ENCODE results near the gene GRID1. TPM values are rescaled to one million over a fixed set of nuclear protein-coding genes. Genes with fewer than 3 reads are reported as not detected.

GRID1 gene
- total RNA-seq, 1 donor = not detected

GRCh38 chr10:86300399-86300925, 66.1 kb downstream of the GRID1 start:
- no peaks in the 10 kb centered on the region for H3K9me3 ChIP-seq (ENCODE audit: low read depth, low read length)
- H3K4me1 ChIP-seq (ENCODE audit: insufficient read depth, low read length) = no peaks in the 10 kb centered on the region
- H3K4me3 ChIP-seq (ENCODE audit: low read length) = no peak overlapping the region
- no peaks in the 10 kb centered on the region for H3K27me3 ChIP-seq (ENCODE audit: insufficient read depth, low read length)

DNA sequence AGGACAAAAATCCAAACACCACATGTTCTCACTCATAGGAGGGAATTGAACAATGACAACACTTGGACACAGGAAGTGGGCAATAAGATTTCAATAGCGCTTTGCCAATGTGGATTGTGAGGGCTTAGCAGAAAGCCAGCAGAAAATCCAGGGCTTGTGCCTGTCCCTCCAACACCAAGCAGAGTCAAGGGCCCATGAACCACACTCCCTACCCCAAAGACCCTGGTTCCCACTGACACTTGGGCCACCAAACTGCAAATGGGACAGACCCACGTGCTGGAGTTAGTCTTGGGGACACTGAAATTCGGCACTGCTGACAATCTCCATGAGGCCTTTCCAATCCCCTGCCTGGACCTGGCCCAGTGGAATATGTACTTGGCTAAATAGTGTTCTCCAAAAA, 67.0 kb downstream of the GRID1 start:
- Histone ChIP-seq H3K27me3 (ENCODE audit: insufficient read depth, low read length) (no peaks in the 10 kb centered on the region), H3K4me1 (ENCODE audit: insufficient read depth, low read length) (no peaks in the 10 kb centered on the region), H3K4me3 (ENCODE audit: low read length) (no peak overlapping the region), H3K9me3 (ENCODE audit: low read depth, low read length) (no peaks in the 10 kb centered on the region)

DNA sequence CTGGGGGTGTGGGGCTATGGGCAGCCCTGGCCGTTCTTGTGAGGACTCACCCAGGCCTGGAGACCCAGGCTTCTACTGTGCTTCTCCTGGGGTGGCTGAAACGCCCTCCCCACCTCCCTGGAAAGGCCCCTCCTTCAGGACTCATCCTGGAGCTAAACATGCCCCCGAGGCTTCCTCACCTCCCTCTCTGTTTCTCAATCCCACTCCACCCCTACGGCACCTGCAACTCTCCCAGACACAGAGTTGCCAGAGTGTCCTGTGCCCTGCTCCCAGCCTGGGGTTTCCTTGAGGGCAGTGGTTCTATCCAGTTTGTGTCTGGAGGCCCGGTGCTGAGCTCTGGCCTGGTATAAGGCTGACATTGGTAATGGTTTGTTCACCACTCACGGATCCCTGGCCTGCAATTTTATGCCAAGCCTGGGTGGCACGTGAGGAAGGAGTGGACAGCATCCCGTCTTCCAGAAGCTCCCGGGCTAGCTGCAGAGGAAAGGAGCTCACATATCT, 68.0 kb downstream of the GRID1 start:
- Histone ChIP-seq H3K27me3 (ENCODE audit: insufficient read depth, low read length) (no peaks in the 10 kb centered on the region), H3K9me3 (ENCODE audit: low read depth, low read length) (no peaks in the 10 kb centered on the region), H3K4me3 (ENCODE audit: low read length) (no peak overlapping the region), H3K4me1 (ENCODE audit: insufficient read depth, low read length) (no peaks in the 10 kb centered on the region)

DNA sequence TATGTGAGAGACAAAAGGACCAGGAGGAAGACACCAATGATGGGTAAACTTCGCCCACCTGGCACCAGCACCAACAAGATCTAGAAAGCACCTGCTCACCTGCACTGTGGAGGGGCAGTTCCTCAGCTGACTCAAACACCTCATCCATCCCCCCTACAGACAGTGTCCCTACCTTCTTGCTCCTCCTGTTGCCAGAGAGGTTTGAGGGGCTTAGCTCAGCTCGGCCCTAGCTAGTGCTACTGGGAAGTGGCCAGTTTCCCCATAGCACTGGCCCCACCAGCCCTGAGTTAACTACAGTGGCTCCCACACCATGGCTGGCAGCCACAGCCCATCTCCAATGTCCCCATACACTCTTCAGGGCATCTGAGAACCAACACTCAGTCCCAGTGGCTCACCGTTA, 70.8 kb downstream of the GRID1 start:
- no peaks in the 10 kb centered on the region for H3K4me1 ChIP-seq (ENCODE audit: insufficient read depth, low read length)
- no peaks in the 10 kb centered on the region for H3K9me3 ChIP-seq (ENCODE audit: low read depth, low read length)
- no peak overlapping the region for H3K4me3 ChIP-seq (ENCODE audit: low read length)
- no peaks in the 10 kb centered on the region for H3K27me3 ChIP-seq (ENCODE audit: insufficient read depth, low read length)

GRCh38 chr10:86295351-86295750, 71.2 kb downstream of the GRID1 start:
- Histone ChIP-seq H3K27me3 (ENCODE audit: insufficient read depth, low read length) (no peaks in the 10 kb centered on the region), H3K9me3 (ENCODE audit: low read depth, low read length) (no peaks in the 10 kb centered on the region), H3K4me3 (ENCODE audit: low read length) (no peak overlapping the region), H3K4me1 (ENCODE audit: insufficient read depth, low read length) (no peaks in the 10 kb centered on the region)

DNA sequence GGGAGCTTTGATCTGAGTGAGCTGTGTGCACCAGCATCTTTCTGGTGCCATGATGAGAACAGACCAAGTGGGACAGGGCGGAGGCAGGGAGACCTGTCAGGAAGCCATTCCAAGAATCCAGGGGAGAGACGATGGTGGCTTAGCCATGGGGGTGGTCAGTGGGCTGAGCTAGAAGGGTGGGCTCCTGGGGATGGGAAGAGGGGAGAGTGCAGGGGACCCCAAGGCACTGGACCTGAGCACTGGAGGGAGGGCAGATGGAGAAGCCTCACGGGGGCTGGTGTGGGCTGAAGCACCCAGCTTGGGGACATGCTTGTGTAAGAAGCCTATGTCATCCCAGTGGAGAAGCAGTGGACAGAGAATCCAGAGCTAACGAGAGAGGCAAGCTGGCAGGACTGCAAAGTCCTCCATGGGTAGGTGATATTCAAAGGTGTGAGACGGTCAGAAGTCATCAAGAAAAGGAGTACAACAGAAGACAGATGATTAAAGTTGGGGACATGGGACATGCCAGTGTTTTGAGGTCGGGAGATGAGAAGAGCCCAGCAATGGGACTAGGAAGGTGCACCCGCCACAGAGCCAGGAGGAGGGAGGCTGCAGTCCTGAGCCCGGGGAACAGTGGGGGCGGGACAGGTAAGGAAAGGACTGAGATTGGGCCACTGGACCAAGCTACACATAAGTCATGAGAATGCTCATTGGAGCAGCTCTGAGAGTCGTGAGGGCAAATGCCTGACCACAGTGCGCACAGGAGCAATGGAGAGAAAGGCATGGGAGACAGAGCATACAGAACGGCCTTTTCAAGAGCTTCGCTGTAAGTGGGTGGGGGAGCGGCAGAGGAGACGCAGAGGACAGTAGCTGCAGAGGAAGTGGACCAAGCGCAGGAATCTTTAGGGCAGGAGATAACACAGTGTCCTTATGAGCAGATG, 72.0 kb downstream of the GRID1 start:
- Histone ChIP-seq H3K4me1 (ENCODE audit: insufficient read depth, low read length) (no peaks in the 10 kb centered on the region), H3K4me3 (ENCODE audit: low read length) (no peak overlapping the region), H3K9me3 (ENCODE audit: low read depth, low read length) (no peaks in the 10 kb centered on the region), H3K27me3 (ENCODE audit: insufficient read depth, low read length) (no peaks in the 10 kb centered on the region)

- Histone ChIP-seq H3K4me3 (ENCODE audit: low read length) (no peak overlapping the region), H3K27me3 (ENCODE audit: insufficient read depth, low read length) (no peaks in the 10 kb centered on the region), H3K9me3 (ENCODE audit: low read depth, low read length) (no peaks in the 10 kb centered on the region), H3K4me1 (ENCODE audit: insufficient read depth, low read length) (no peaks in the 10 kb centered on the region)
Observed at GRCh38 chr10:86293396-86293791, 73.2 kb downstream of the GRID1 start.

GRCh38 chr10:86292462-86293395, 73.9 kb downstream of the GRID1 start:
- Histone ChIP-seq H3K9me3 (ENCODE audit: low read depth, low read length) (no peaks in the 10 kb centered on the region), H3K4me1 (ENCODE audit: insufficient read depth, low read length) (no peaks in the 10 kb centered on the region), H3K27me3 (ENCODE audit: insufficient read depth, low read length) (no peaks in the 10 kb centered on the region), H3K4me3 (ENCODE audit: low read length) (no peak overlapping the region)

DNA sequence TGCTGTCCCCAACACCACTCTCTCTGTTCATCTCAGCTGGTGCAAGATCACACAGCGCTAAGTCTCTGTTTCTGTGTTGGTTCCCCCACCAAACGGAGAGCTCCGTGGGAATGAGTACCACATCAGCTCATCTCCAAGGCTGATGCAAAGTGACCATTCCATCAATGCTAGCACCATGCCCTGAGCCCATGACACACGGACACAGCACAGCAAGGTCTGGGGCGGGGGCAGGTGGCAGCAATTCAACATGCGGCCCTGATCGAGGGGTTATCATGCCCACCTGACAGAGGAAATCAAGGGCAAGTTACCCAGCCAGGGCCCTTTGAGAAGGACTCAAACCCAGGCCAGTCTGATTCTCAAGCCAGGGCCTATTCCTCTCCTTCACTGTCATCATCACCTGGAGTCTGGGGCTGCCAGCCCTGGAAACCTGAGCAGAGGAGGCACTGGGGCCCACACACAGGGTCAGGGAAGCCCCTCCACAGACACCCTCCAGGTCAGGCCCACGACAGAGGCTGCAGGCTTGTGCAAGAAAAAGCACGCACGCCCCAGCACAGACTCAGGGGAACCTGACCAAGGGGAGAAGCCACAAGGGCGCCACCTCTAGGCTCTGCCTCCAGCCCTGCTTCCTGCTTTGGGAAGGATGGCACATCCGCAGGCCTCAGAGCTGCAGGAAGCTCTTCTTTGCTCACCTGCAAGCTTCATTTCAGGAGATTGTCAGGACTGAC, 74.8 kb downstream of the GRID1 start:
- no peaks in the 10 kb centered on the region for H3K27me3 ChIP-seq (ENCODE audit: insufficient read depth, low read length)
- H3K4me1 ChIP-seq (ENCODE audit: insufficient read depth, low read length) = no peaks in the 10 kb centered on the region
- no peak overlapping the region for H3K4me3 ChIP-seq (ENCODE audit: low read length)
- H3K9me3 ChIP-seq (ENCODE audit: low read depth, low read length) = no peaks in the 10 kb centered on the region

GRCh38 chr10:86290933-86291615, 75.5 kb downstream of the GRID1 start:
- Histone ChIP-seq H3K9me3 (ENCODE audit: low read depth, low read length) (no peaks in the 10 kb centered on the region), H3K27me3 (ENCODE audit: insufficient read depth, low read length) (no peaks in the 10 kb centered on the region), H3K4me1 (ENCODE audit: insufficient read depth, low read length) (no peaks in the 10 kb centered on the region)

GRCh38 chr10:86289577-86289868, 77.1 kb downstream of the GRID1 start:
- no peaks in the 10 kb centered on the region for H3K9me3 ChIP-seq (ENCODE audit: low read depth, low read length)
- H3K4me1 ChIP-seq (ENCODE audit: insufficient read depth, low read length) = no peaks in the 10 kb centered on the region
- H3K27me3 ChIP-seq (ENCODE audit: insufficient read depth, low read length) = no peaks in the 10 kb centered on the region
- H3K4me3 ChIP-seq (ENCODE audit: low read length) = no peak overlapping the region

More at GRCh38 chr10:86290933-86291615, 75.5 kb downstream of the GRID1 start:
- no peak overlapping the region for H3K4me3 ChIP-seq (ENCODE audit: low read length)

DNA sequence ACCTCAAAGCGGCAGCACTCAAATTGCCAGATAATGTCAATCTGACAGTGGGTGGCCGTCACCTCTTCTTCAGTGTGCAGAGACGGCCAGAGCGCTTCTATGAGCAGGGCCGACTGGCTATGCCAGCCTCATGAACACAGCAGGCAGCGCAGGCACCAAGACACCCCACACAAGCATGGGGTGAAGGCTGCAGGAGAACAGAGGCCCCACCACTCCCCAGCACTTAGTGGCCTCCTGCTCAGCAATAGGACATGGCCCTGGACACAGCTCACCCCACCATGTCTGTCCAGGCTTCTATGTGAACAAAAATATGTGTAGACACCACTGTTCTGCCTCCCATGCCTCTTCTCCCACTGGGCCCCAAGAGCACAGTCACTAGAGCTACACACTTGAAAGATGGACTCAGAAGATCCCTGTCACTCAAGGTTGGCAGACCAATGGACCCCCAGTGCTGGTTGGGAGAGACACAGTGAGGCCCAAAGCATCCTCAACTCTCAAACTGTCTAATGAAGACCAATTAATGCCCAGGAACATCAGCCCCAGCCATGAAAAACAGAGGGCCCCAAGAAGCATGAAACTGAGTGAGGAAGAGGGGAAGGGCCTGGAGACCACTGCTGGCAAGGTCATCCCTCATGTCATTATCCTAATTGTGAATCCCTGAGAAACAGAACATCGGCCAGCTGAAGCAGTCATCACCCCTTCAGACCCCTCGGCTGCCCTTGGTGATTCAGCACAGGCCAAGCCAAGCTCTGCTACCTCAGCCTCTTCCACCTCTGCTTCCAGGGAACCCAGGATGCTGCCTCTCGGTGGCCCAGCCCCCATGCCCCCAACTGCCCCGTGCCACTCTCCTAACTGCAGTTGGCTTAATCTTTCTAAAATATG, 77.7 kb downstream of the GRID1 start:
- Histone ChIP-seq H3K4me1 (ENCODE audit: insufficient read depth, low read length) (no peaks in the 10 kb centered on the region), H3K4me3 (ENCODE audit: low read length) (no peak overlapping the region), H3K27me3 (ENCODE audit: insufficient read depth, low read length) (no peaks in the 10 kb centered on the region), H3K9me3 (ENCODE audit: low read depth, low read length) (no peaks in the 10 kb centered on the region)

- H3K4me3 ChIP-seq (ENCODE audit: low read length) = no peak overlapping the region
- no peaks in the 10 kb centered on the region for H3K9me3 ChIP-seq (ENCODE audit: low read depth, low read length)
- no peaks in the 10 kb centered on the region for H3K4me1 ChIP-seq (ENCODE audit: insufficient read depth, low read length)
Observed at GRCh38 chr10:86287966-86288579, 78.5 kb downstream of the GRID1 start.

More at GRCh38 chr10:86287966-86288579, 78.5 kb downstream of the GRID1 start:
- no peaks in the 10 kb centered on the region for H3K27me3 ChIP-seq (ENCODE audit: insufficient read depth, low read length)
